Measurements from ENCODE around the gene HBEGF.

GRCh38 chr5:140367256-140368013 lies 21.0 kb upstream of the HBEGF start:
- TF ChIP-seq EZH2phosphoT487 (IDR thresholded peaks at IDR 0.05; ENCODE audit: unreplicated experiment) (no peak), EZH2 (IDR thresholded peaks at IDR 0.05; ENCODE audit: low read depth, unreplicated experiment) (no peak)

Measured in GM23338 (cell line).